NB4 (cell line): ENCODE measurements around the gene PREPL.

Source experiments
- DNase-seq: peaks from one replicate; pipeline ENCODE4 v3.0.0; 2010; ENCODE audit warnings: low read depth
- H3K4me3 ChIP-seq: one replicate; pipeline ENCODE4 v1.5.1; 2011; ENCODE audit warnings: mild to moderate bottlenecking, low read depth, low read length, moderate library complexity
- MYC ChIP-seq: IDR thresholded peaks from 2 replicates; pipeline ENCODE4 v1.6.1; 2011; ENCODE audit warnings: low read depth, low read length
- POLR2A ChIP-seq: IDR thresholded peaks from 2 replicates; pipeline ENCODE4 v1.6.1; 2011; ENCODE audit warnings: mild to moderate bottlenecking; ENCODE audit not compliant: insufficient read length; ENCODE audit errors: extremely low read depth
- TF ChIP-seq, protein P1 (sequence below): IDR thresholded peaks from one replicate; pipeline ENCODE4 v1.5.1; 2012; ENCODE audit warnings: low read depth, low read length
- TF ChIP-seq, protein P2 (sequence below): IDR thresholded peaks from 2 replicates; pipeline ENCODE4 v1.6.1; 2011; ENCODE audit warnings: low read depth, low read length

The PREPL gene

GRCh38 chr2:44283116-44283666, 78.1 kb downstream of the PREPL start:
- no peak for DNase-seq
- TF ChIP-seq MYC (no peak), POLR2A (no peak)
- TF ChIP-seq, protein P1, sequence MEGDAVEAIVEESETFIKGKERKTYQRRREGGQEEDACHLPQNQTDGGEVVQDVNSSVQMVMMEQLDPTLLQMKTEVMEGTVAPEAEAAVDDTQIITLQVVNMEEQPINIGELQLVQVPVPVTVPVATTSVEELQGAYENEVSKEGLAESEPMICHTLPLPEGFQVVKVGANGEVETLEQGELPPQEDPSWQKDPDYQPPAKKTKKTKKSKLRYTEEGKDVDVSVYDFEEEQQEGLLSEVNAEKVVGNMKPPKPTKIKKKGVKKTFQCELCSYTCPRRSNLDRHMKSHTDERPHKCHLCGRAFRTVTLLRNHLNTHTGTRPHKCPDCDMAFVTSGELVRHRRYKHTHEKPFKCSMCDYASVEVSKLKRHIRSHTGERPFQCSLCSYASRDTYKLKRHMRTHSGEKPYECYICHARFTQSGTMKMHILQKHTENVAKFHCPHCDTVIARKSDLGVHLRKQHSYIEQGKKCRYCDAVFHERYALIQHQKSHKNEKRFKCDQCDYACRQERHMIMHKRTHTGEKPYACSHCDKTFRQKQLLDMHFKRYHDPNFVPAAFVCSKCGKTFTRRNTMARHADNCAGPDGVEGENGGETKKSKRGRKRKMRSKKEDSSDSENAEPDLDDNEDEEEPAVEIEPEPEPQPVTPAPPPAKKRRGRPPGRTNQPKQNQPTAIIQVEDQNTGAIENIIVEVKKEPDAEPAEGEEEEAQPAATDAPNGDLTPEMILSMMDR: no peak
- TF ChIP-seq, protein P2, sequence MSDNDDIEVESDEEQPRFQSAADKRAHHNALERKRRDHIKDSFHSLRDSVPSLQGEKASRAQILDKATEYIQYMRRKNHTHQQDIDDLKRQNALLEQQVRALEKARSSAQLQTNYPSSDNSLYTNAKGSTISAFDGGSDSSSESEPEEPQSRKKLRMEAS: no peak

DNA sequence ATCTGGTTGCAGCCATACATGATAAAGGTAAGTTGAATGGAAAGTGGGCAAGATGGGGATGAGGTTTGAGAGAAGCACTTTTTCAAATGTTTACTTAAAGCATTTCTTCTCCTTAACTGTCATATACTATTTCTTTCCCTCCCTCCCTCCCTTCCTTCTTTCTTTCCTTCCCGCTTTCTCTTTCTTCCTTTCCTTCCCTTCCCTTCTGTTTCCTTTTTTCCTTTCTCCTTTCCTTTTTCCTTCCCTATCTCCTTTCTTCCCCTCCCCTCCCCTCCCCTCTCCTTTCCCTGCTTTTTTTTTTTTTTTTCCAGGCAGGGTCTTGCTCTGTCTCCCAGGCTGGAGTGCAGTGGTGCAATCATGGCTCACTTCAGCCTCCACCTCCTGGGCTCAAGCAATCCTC, 80.4 kb downstream of the PREPL start:
- no peak overlapping the region for H3K4me3 ChIP-seq

More at GRCh38 chr2:44283116-44283666, 78.1 kb downstream of the PREPL start:
- no peak overlapping the region for H3K4me3 ChIP-seq

DNA sequence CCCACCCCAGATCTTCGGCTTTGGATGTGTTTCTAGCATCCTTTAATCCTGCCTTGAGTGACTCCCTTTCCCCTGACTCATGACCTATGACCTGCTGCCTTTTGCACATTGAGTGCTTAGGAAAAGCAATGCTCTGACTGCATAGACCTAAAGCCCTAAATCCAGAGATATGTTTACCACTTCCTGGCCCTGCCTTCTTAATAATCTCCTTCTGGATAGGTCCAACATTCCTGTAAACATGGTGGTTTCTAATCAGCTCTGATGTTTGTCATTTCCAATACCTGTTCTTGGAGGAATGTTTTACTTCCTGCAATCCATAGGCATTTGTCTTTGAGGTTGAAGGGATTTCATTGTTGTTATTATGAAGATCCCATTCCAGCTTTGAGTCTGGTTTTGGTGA, 83.8 kb downstream of the PREPL start:
- no peak for DNase-seq
- TF ChIP-seq, protein P1: no peak
- TF ChIP-seq POLR2A (no peak), MYC (no peak)
- TF ChIP-seq, protein P2: no peak
- H3K4me3 ChIP-seq: no peak overlapping the region

More for the DNA sequence above, 80.4 kb downstream of the PREPL start:
- DNase-seq: no peak
- TF ChIP-seq, protein P1: no peak
- TF ChIP-seq POLR2A: no peak
- TF ChIP-seq MYC: no peak
- TF ChIP-seq, protein P2: no peak

- H3K4me3 ChIP-seq: no peak overlapping the region
- DNase-seq: no peak
- TF ChIP-seq, protein P2: no peak
- TF ChIP-seq POLR2A: no peak
- no peak for TF ChIP-seq MYC
- TF ChIP-seq, protein P1: no peak
Measured at GRCh38 chr2:44275927-44276303, 85.4 kb downstream of the PREPL start.

GRCh38 chr2:44273596-44273995, 87.7 kb downstream of the PREPL start:
- DNase-seq: no peak
- TF ChIP-seq, protein P1: no peak
- TF ChIP-seq MYC (no peak), POLR2A (no peak)
- TF ChIP-seq, protein P2: no peak
- no peak overlapping the region for H3K4me3 ChIP-seq
